Uterus (tissue), 2 donors: ENCODE data around the gene ITGAV.

Experiments used
- CTCF ChIP-seq, 4 experiments: fragments of 200-600 bp in 2 of 4; fragments of 450-650 bp in 2 of 4; sonication (generic) in 2 of 4; IDR thresholded peaks; one replicate each; pipeline ENCODE4 v1.5.1; 2016 to 2019; ENCODE audit warnings: antibody characterized with exemption in 4 of 4, mild to moderate bottlenecking in 2 of 4, moderate library complexity in 1 of 4
- POLR2A ChIP-seq, 2 donors: fragments of 450-650 bp; IDR thresholded peaks; one replicate each; pipeline ENCODE4 v1.6.1; 2016; ENCODE audit warnings: antibody characterized with exemption in 2 of 2, mild to moderate bottlenecking in 1 of 2, moderate library complexity in 1 of 2

DNA sequence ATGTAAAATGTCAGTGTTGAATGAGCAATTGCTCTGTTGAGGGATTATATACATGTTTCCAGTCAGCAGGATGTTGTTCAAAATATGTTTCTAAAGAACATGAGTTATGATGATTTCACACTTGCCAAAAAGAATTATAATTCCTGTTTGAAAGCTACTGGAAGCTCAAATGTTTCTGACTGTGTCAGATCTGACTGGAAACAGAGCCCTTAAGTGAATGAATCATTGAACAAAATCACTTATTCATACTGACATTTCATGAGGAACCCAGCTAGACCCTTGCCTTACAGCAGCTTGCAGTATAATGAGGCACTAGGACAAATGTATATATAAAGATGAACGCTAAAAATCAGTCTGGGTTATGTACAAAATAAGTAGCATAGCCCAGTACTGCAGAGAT is 35.4 kb upstream of the ITGAV start:
- TF ChIP-seq CTCF (IDR thresholded peaks at IDR 0.05) (no peak), POLR2A (IDR thresholded peaks at IDR 0.05) (no peak)
